ENCODE results near the gene FXYD5. TPM values are rescaled to one million over a fixed set of nuclear protein-coding genes. Genes with fewer than 3 reads are reported as not detected.

FXYD5 gene, protein sequence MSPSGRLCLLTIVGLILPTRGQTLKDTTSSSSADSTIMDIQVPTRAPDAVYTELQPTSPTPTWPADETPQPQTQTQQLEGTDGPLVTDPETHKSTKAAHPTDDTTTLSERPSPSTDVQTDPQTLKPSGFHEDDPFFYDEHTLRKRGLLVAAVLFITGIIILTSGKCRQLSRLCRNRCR
- 0.62 and 1.2 TPM in 2 replicates for total RNA-seq
- long read RNA-seq, partial matches to known transcripts, result 0 of 1 reads
- long read RNA-seq, other reads (novel, unspliced or antisense), result 0 of 1 reads

DNA sequence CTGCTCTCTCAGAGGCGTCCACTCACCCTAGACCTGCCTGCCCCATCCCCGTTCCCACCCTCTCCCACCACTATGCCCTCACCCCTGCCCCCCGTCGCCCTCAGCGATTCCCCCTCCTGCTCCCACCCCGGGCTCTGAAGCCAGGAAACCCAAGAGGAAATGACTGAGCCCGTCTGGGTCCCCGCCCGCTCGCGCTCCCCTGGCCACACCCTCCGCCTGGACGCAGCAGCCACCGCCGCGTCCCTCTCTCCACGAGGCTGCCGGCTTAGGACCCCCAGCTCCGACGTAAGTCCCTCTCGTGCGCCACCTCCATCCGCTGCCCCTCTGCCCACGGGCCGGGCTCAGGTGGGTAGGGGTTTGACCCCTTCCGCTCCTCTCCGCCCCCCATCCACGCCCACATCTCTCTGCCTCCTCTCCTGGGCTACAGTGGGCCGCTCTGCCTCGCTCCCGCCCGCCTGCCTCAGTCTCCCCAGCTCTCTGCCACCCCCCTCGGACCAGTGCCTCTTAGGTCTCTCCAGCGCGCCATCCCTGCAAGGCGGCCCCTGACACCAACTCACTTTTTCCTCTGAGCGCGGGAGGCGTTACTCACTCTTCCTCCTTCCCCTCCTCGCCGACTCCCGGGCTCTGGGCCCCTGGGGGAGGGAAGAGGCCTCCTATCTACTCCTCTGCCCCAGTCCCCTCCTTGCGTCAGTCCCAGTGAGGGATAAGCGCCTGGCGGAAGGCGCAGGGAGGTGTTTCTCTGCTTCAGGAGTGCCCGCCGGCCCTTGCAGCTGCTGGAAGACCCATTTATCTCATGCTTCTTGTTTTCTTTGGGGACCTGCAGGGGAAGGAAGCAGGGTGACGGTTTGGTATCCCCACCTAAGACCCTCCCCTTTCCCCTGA, at the start of gene FXYD5:
FXYD5 (plus strand) TSS at position 211 of the 882 bp plus-strand sequence. CDS start 816 bp downstream, outside the sequence.
- peak within 1 kb of the TSS; percentile 65 for H3K4me3 Mint-ChIP-seq (ENCODE audit: low read depth)
- DNase-seq (ENCODE audit: low spot score, unreplicated experiment), result no peak
- no peaks in the 10 kb centered on the region for H3K36me3 Mint-ChIP-seq (ENCODE audit: insufficient read depth)
- H3K4me1 Mint-ChIP-seq (ENCODE audit: low read depth), result peaks cover 15% of the 10 kb centered on the region
- H3K9me3 Mint-ChIP-seq (ENCODE audit: low read depth), result no peaks in the 10 kb centered on the region
- TF ChIP-seq, protein P1, sequence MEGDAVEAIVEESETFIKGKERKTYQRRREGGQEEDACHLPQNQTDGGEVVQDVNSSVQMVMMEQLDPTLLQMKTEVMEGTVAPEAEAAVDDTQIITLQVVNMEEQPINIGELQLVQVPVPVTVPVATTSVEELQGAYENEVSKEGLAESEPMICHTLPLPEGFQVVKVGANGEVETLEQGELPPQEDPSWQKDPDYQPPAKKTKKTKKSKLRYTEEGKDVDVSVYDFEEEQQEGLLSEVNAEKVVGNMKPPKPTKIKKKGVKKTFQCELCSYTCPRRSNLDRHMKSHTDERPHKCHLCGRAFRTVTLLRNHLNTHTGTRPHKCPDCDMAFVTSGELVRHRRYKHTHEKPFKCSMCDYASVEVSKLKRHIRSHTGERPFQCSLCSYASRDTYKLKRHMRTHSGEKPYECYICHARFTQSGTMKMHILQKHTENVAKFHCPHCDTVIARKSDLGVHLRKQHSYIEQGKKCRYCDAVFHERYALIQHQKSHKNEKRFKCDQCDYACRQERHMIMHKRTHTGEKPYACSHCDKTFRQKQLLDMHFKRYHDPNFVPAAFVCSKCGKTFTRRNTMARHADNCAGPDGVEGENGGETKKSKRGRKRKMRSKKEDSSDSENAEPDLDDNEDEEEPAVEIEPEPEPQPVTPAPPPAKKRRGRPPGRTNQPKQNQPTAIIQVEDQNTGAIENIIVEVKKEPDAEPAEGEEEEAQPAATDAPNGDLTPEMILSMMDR (IDR thresholded peaks at IDR 0.05; ENCODE audit: unreplicated experiment), result no peak
- H3K27ac Mint-ChIP-seq, result no peak within 1 kb of the TSS
- H3K27me3 Mint-ChIP-seq, result peaks cover 89% of the 10 kb centered on the region

DNA sequence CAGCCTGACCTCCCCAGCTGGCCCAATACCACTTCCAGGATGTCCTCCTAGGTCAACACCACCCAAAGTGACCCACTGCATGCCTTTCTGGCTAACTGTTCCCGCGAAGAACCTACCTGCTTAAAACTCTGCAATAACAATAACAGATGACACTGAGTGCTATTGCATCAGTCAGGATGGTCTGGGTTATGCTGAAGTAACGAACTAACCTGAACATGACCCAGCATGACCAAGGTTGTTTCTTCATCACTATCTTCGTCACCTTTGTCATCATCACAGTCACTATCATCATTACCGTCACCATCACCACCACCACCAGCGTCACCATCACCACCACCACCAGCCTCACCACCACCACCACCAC, 49.5 kb upstream of the FXYD5 start:
- Mint-ChIP-seq H3K4me3 (ENCODE audit: low read depth) (no peak overlapping the region), H3K27me3 (no peaks in the 10 kb centered on the region), H3K27ac (no peak overlapping the region), H3K36me3 (ENCODE audit: insufficient read depth) (no peaks in the 10 kb centered on the region), H3K9me3 (ENCODE audit: low read depth) (peaks cover 4% of the 10 kb centered on the region), H3K4me1 (ENCODE audit: low read depth) (no peaks in the 10 kb centered on the region)
- DNase-seq (ENCODE audit: low spot score, unreplicated experiment), result no peak
- TF ChIP-seq, protein P1 (IDR thresholded peaks at IDR 0.05; ENCODE audit: unreplicated experiment), result no peak

DNA sequence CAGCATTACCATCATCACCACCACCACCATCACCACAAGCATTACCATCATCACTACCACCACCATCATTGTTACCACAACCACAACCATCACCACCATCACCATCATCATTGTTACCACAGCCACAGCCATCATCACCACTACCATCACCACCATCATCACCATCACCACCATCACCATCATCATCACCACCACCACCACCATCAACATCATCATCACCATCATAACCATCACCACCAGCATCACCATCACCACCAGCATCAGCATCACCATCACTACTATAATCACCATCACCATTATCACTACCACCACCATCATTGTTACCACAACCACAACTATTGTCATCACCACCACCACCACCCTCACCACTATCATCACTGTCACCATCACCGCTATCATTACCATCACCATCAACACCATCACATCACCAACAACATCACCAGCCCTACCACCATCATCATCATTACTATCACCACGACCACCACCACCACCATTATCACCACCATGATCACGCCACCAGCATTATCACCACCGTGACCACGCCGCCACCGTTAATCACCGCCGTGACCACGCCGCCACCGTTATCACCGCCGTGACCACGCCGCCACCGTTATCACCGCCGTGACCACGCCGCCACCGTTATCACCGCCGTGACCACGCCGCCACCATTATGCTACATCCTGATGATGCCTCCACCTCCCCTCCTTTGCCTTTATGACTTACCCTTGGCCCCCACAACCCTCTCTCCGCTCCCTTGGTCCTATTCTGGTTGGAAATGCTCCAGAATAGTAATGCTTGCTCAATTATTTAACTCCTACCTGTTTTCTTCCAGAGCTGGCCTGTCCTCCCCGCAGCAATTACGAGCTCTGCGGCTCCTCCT, 48.9 kb upstream of the FXYD5 start:
- DNase-seq (ENCODE audit: low spot score, unreplicated experiment), result no peak
- Mint-ChIP-seq H3K27me3 (no peaks in the 10 kb centered on the region), H3K4me3 (ENCODE audit: low read depth) (no peak overlapping the region), H3K36me3 (ENCODE audit: insufficient read depth) (no peaks in the 10 kb centered on the region), H3K27ac (no peak overlapping the region), H3K4me1 (ENCODE audit: low read depth) (peaks cover under 1% of the 10 kb centered on the region), H3K9me3 (ENCODE audit: low read depth) (peaks cover 4% of the 10 kb centered on the region)
- TF ChIP-seq, protein P1 (IDR thresholded peaks at IDR 0.05; ENCODE audit: unreplicated experiment), result no peak

DNA sequence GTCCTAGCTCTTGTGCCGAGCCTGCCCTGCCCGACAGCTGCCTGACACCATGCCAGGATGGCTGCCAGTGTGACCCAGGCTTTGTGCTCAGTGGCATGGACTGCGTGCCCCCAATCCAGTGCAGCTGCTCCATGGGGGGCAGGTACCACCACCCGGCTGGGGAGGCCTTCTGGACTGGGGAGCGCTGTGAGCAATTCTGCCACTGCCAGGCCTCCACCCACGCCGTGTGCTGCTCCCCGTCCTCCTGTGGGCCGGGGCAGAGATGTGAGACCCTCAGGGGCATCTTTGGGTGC, 48.3 kb upstream of the FXYD5 start:
- TF ChIP-seq, protein P1 (IDR thresholded peaks at IDR 0.05; ENCODE audit: unreplicated experiment), result no peak
- Mint-ChIP-seq H3K27me3 (no peaks in the 10 kb centered on the region), H3K9me3 (ENCODE audit: low read depth) (peaks cover 4% of the 10 kb centered on the region), H3K4me1 (ENCODE audit: low read depth) (peaks cover 3% of the 10 kb centered on the region), H3K4me3 (ENCODE audit: low read depth) (no peak overlapping the region), H3K36me3 (ENCODE audit: insufficient read depth) (no peaks in the 10 kb centered on the region), H3K27ac (no peak overlapping the region)
- no peak for DNase-seq (ENCODE audit: low spot score, unreplicated experiment)

Data from progenitor cell of endocrine pancreas (in vitro differentiated cells).